AML-193 (cell line): ENCODE results near the gene ADAMTS15.
A peak's percentile ranks its signal among the peaks of the same experiment; 100 is the strongest.
"Not testable (repeated sequence)": the region's sequence is repeated elsewhere in the genome, so short reads cannot be mapped to it uniquely, and the experiment has no call there.

ENCODE experiments used
- DNase-seq, 2 experiments: peaks; one replicate each; lab custom pipeline; 2025; lab: John Stamatoyannopoulos, UW

The ADAMTS15 gene

DNA sequence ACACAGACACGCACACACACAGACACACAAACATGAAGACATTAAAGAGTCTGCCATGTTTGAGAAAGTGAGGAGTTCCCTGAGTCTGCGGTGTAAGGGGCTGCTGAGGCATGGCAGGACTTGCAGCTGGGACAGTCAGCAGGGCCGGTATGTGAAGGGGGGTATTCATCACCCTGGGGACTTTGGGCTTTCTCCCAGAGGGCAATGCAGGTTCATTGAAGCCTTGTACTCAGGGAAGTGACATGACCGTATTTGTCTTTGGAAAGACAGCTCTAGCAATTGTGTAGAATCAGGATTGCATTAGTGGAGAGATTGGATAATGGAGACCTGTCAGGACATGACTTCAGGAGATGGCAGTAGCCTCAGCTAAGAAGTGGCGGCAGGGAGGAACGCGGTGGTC is 10.6 kb upstream of the ADAMTS15 start:
- DNase-seq: no peak

DNA sequence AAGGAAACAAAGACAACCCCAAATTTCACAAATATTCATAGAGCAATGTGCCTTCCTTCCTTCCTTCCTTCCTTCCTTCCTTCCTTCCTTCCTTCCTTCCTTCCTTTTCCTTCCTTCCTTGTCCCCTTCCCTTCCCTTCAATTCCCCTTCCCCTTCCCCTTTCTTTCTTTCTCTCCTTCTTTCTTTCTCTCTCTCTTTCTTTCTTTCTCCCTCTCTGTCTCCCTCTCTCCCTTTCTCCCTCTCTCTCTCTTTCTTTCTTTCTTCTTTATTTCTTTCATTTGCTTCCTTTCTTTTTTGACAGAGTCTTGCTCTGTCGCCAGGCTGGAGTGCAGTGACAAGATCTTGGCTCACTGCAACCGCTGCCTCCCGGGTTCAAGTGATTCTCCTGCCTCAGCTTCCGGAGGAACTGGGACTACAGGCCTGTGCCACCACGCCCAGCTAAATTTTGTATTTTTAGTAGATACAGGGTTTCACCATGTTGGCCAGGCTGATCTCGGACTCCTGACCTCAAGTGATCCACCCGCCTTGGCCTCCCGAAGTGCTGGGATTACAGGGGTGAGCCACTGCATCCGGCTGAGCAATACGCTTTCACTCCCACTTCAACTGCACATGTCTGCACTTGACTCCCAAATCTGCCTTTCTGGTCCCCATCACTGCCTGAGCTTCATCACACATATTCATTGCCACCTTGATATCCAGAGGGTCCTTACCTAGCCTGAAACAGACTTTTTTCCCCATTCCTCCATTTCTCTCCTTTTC is 9.9 kb upstream of the ADAMTS15 start:
- not testable (repeated sequence) for DNase-seq

DNA sequence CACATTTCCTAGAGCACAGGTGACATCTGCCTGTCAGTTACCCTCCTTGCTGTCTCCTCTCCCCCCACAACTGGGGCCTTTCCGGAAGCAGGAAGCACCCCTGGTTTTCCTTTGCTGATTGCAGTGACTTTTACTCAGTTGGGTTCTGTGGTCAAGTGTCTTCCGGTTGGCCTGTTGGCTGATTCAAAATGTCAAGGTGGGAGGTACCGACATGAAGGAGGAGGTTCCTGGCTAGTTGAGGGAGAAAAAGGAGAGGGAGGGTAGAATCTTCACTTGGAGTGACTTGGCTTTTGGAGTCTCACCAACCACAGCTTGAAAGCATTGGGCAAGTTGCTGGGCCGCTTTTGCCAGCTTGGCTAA is 9.3 kb upstream of the ADAMTS15 start:
- DNase-seq: peak; percentile 25 to 27

GRCh38 chr11:130439876-130440275 is 8.6 kb upstream of the ADAMTS15 start:
- DNase-seq: no peak

- no peak for DNase-seq
Measured at GRCh38 chr11:130441719-130442118, 6.7 kb upstream of the ADAMTS15 start.

GRCh38 chr11:130442737-130443136 is 5.7 kb upstream of the ADAMTS15 start:
- DNase-seq: no peak

- no peak for DNase-seq
Measured at GRCh38 chr11:130445788-130446187, 2.7 kb upstream of the ADAMTS15 start.

GRCh38 chr11:130448039-130448415 is 418 bp upstream of the ADAMTS15 start:
- no peak for DNase-seq

GRCh38 chr11:130449310-130449990 is 1.0 kb downstream of the ADAMTS15 start:
- no peak for DNase-seq

- no peak for DNase-seq
Measured at GRCh38 chr11:130449996-130450769, 1.7 kb downstream of the ADAMTS15 start.

DNA sequence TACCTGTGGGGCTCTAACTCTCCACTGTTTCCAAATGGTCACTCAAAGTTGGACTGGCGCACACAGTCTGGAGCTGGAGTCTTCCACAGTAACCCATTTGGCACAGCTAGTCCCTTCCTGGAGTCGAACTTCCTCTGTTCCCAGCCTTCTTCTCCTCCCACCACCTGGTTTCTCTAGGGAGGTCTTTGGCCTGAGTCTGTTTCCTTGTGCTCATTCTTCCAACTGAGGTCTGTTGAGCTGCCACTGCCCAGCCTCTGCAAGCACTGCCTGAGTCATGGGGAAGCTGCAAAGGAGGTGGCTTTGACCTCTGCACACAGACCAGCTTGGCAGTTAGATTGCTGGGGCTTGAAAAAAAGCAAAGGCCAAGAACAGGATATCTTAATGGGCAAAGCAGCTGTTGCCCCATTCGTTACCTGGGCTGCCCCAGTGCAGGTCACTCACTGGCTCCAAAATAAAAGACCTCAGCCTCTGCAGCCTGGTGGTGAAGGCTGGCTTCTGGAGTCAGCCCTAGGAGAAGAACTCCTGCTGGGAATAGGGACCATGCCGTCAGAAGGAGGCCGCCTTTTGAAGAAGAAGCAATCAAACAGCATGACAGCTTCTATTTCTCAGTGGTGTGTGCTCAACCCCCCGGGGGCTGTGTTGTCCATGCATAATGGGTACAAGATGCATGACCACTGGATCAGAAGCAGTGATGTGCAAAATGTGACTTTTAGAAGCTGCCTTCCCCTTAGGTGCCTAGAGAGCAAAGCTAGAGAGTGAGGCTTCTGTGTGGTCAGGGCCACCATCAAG is 3.0 kb downstream of the ADAMTS15 start:
- DNase-seq: no peak

- no peak for DNase-seq
Measured at GRCh38 chr11:130452176-130452575, 3.7 kb downstream of the ADAMTS15 start.

GRCh38 chr11:130452940-130453339 is 4.5 kb downstream of the ADAMTS15 start:
- DNase-seq: no peak

GRCh38 chr11:130454491-130455252 is 6.2 kb downstream of the ADAMTS15 start:
- no peak for DNase-seq

DNA sequence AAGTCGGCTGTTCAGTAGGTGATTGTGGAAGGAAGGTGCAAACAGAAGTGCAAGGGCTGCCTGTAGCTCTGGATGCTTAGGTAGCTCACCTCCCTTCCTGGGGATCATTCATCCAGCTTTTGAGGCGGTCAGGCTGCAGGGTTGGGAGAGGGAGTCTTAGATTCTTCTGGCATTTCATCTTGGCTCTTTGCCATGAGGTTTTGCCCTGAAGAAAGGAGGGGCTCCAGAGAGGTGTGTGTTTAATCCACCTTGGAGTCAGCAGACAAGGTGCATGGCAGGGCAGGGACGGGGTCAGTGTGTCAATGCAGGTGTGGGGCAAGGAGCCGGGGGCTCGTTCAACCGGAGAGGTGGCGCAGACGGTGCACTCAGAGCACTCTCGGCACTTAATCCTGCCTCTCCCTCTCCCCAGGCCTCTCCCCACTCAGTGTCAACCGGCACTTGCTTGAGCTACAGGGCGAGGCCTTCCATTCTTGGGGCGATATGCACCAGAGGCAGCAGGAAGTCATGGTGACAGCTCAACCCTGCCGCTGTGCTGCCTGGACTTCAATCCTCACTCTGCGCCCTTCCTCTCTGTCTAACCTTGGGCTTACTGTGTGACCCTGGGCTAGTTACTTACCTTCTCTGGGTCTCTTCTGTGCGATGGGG is 7.2 kb downstream of the ADAMTS15 start:
- no peak for DNase-seq

DNA sequence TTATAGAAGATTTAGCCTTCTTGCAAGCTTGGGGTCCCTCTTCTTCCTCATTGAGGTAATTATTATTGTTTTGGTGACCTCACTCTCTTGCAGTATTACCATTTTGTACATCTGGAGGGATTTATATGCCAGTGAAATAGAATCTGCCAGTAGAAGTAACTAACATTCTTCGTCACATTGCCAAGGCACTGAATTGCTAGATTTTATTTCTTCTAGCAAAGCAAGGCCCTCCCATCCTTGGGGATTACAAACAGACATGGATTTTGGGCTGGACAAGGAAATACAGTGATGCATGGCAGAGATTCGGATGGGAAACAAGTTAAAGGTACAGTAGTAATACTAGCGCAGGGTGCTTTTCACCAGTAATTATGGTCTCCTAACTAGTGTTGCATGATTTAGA is 7.8 kb downstream of the ADAMTS15 start:
- DNase-seq: no peak

- no peak for DNase-seq
Measured at GRCh38 chr11:130457623-130458409, 9.4 kb downstream of the ADAMTS15 start.

DNA sequence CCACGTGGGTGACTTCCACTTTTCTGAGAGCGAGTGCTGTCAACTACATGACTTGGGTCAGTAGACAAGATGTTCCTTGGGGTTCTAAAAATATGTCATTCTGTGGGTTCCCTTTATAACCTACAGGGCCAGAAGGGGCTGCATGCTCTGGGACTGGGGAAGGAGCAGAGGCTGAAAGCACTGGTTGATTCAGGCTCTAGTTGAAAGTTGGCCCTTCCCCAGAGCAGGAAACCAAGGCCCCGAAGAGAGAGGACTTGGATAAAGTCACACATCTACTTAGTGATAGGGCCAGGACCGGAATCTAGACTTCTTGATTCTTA is 9.9 kb downstream of the ADAMTS15 start:
- DNase-seq: no peak

DNA sequence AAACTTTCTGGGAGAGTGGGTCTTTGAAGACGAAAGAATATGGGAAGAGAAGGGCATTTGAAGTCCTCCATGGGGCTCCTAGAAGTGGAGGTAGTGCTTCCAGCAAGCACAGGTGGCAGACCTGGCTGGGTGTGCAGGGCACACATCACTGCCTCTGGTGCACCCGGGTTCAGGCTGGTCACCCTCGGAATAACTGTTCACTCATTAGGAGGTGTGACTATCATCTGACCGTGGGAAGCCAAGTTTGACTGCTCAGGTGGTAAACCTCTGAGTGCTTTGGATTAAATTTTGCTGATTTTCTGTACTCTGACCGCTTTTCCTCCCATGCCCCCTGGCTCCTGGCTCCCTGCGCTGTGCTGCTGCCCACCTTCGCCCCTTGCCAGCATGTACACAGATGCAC is 11.1 kb downstream of the ADAMTS15 start:
- DNase-seq: no peak
